Transverse colon (tissue), 4 donors: ENCODE measurements around the gene ZNF438.

ENCODE experiments used
- CTCF ChIP-seq, 5 experiments: fragments of 200-600 bp in 3 of 5; fragments of 450-650 bp in 2 of 5; sonication (generic) in 3 of 5; IDR thresholded peaks; 1 replicate in 2 of 5; 2 replicates in 3 of 5; pipeline ENCODE4 v1.5.1; 2016 to 2017; ENCODE audit warnings: antibody characterized with exemption in 5 of 5, inconsistent platforms in 3 of 5, mild to moderate bottlenecking in 2 of 5, moderate library complexity in 1 of 5
- EP300 ChIP-seq: sonication (generic); formaldehyde crosslinking; IDR thresholded peaks from one replicate; pipeline ENCODE4 v1.6.1; 2017; ENCODE audit warnings: antibody characterized with exemption, low read depth
- POLR2A ChIP-seq: fragments of 450-650 bp; IDR thresholded peaks from one replicate; pipeline ENCODE4 v1.6.1; 2016; ENCODE audit warnings: antibody characterized with exemption, mild to moderate bottlenecking, moderate library complexity
- POLR2AphosphoS5 ChIP-seq, 3 donors: sonication (generic); formaldehyde crosslinking; IDR thresholded peaks; one replicate each; pipeline ENCODE4 v1.6.1; 2016; ENCODE audit warnings: antibody characterized with exemption in 3 of 3

DNA sequence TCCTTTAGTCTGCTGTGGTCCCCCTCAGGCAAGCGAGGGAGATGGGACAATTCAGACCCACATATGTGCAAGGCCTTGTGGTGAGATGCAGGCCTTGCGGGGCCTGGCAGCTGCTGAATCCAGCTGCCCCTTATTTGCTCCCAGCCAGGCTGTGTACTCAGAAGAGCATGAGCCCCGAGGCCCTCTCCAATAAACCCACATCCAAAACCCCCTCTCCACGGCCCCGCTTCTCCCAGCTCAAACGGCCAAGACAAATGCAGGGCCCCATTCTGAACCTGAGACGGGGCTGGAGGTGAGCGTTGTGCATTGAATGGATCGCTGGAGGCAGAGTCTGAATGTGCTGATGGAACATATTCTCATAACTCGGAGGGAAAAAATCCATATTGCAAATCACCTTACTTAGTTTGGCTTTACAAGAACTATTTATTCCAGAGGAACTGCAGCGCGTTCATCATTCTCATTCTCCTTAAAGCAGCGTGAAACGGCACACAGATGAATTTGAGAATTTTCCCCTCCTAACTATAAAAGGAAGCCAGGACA is 232.9 kb downstream of the ZNF438 start:
- no peak for TF ChIP-seq CTCF (IDR thresholded peaks at IDR 0.05)
- TF ChIP-seq EP300, result no peak
- TF ChIP-seq POLR2AphosphoS5 (IDR thresholded peaks at IDR 0.05), result no peak
- no peak for TF ChIP-seq POLR2A
